ENCODE results near the gene TOP3A. TPM values are rescaled to one million over a fixed set of nuclear protein-coding genes. Genes with fewer than 3 reads are reported as not detected.
A peak's percentile ranks its signal among the peaks of the same experiment; 100 is the strongest.

TOP3A gene
- total and polyA plus RNA-seq, 2 of the 13 experiments (the other 11 are each of a cell fraction or from before 2014, with no cell fraction given), result 16.9 to 36.8 TPM

GRCh38 chr17:18225121-18225641 is 89.6 kb downstream of the TOP3A start, which contains the start of gene LLGL1 (continued):
- TF ChIP-seq HNF1A (IDR thresholded peaks at IDR 0.05; ENCODE audit: low read depth), result no peak
- no peak for TF ChIP-seq HNF1A (CRISPR knock-in tag; IDR thresholded peaks at IDR 0.05; ENCODE audit: borderline replicate concordance)
- TF ChIP-seq SALL1 (CRISPR knock-in tag; IDR thresholded peaks at IDR 0.05), result no peak
- no peak for TF ChIP-seq ISL2 (CRISPR knock-in tag; IDR thresholded peaks at IDR 0.05)
- TF ChIP-seq ATM (IDR thresholded peaks at IDR 0.05; ENCODE audit: borderline replicate concordance), result no peak
- no peak for TF ChIP-seq ZNF296 (CRISPR knock-in tag; conservative IDR thresholded peaks at IDR 0.05)
- no peak for TF ChIP-seq NPAS2 (CRISPR knock-in tag; IDR thresholded peaks at IDR 0.05; ENCODE audit: borderline replicate concordance)
- TF ChIP-seq ZNF574 (CRISPR knock-in tag; IDR thresholded peaks at IDR 0.05), result peak; percentile 28; the same call in 1 of the 2 replicates
- no peak for TF ChIP-seq ZNF776 (CRISPR knock-in tag; IDR thresholded peaks at IDR 0.05)
- TF ChIP-seq DMAP1 (CRISPR knock-in tag; IDR thresholded peaks at IDR 0.05), result no peak
- no peak for TF ChIP-seq TRIM22 (IDR thresholded peaks at IDR 0.05)
- no peak for TF ChIP-seq MAFF (IDR thresholded peaks at IDR 0.05; ENCODE audit: low read depth, low read length)
- no peak for TF ChIP-seq IRF2 (CRISPR knock-in tag; IDR thresholded peaks at IDR 0.05)
- TF ChIP-seq NBN (conservative IDR thresholded peaks at IDR 0.05), result no peak
- no peak for TF ChIP-seq FOSL2 (CRISPR knock-in tag; IDR thresholded peaks at IDR 0.05)
- TF ChIP-seq ZNF7 (CRISPR knock-in tag; IDR thresholded peaks at IDR 0.05), result no peak
- TF ChIP-seq ZNF580 (CRISPR knock-in tag; IDR thresholded peaks at IDR 0.05; ENCODE audit: borderline replicate concordance, low read depth), result no peak
- no peak for TF ChIP-seq SNAPC5 (CRISPR knock-in tag; IDR thresholded peaks at IDR 0.05; ENCODE audit: borderline replicate concordance)
- no peak for TF ChIP-seq FOXJ3 (CRISPR knock-in tag; IDR thresholded peaks at IDR 0.05; ENCODE audit: borderline replicate concordance)
- TF ChIP-seq RAD51 (IDR thresholded peaks at IDR 0.05; ENCODE audit: borderline replicate concordance), result no peak
- no peak for TF ChIP-seq ZNF652 (CRISPR knock-in tag; IDR thresholded peaks at IDR 0.05; ENCODE audit: borderline replicate concordance, low read depth)
- no peak for TF ChIP-seq MIER2 (CRISPR knock-in tag; IDR thresholded peaks at IDR 0.05)
- no peak for TF ChIP-seq IRX3 (CRISPR knock-in tag; IDR thresholded peaks at IDR 0.05; ENCODE audit: borderline replicate concordance, low read depth)
- no peak for TF ChIP-seq RFXAP (CRISPR knock-in tag; IDR thresholded peaks at IDR 0.05; ENCODE audit: borderline replicate concordance)
- no peak for TF ChIP-seq ESRRA (CRISPR knock-in tag; IDR thresholded peaks at IDR 0.05; ENCODE audit: low read depth)
- TF ChIP-seq HMG20A (CRISPR knock-in tag; IDR thresholded peaks at IDR 0.05; ENCODE audit: borderline replicate concordance), result no peak

Measured in HepG2 (cell line).